Keratinocyte (primary cell): ENCODE data around the gene RHAG. TPM values are rescaled to one million over a fixed set of nuclear protein-coding genes. Genes with fewer than 3 reads are reported as not detected.
"Not testable (repeated sequence)": the region's sequence is repeated elsewhere in the genome, so short reads cannot be mapped to it uniquely, and the experiment has no call there.

Experiments used
- DNase-seq: peaks from one replicate; pipeline ENCODE4 v3.0.0-alpha.2; 2011; ENCODE audit warnings: low read depth, missing footprints, low spot score
- FAIRE-seq: peaks from 2 replicates; lab custom pipeline; 2011; peaks lifted over from hg19 to GRCh38; lab: Jason Lieb, UNC
- H2AFZ ChIP-seq: 2 replicates; pipeline ENCODE4 v1.6.0; 2012; ENCODE audit warnings: low read length, control low read depth, inconsistent platforms; ENCODE audit not compliant: control insufficient read depth
- H3K27ac ChIP-seq: 2 replicates; pipeline ENCODE4 v1.5.1; 2011; ENCODE audit warnings: low read length; ENCODE audit not compliant: control insufficient read depth, insufficient read depth
- H3K27me3 ChIP-seq: 3 replicates; pipeline ENCODE4 v1.6.0; 2011; ENCODE audit warnings: low read length; ENCODE audit not compliant: control insufficient read depth, insufficient read depth; ENCODE audit errors: extremely low read depth
- H3K36me3 ChIP-seq, 2 experiments: 2 replicates in 1 of 2; 3 replicates in 1 of 2; pipeline ENCODE4 v1.5.1; 2011; ENCODE audit warnings: low read length in 2 of 2, mild to moderate bottlenecking in 1 of 2; ENCODE audit not compliant: control insufficient read depth in 2 of 2, insufficient read depth in 2 of 2; ENCODE audit errors: extremely low read depth in 1 of 2
- H3K4me1 ChIP-seq: 3 replicates; pipeline ENCODE4 v1.5.1; 2011; ENCODE audit warnings: low read length; ENCODE audit not compliant: control insufficient read depth, insufficient read depth; ENCODE audit errors: extremely low read depth
- H3K4me2 ChIP-seq: 3 replicates; pipeline ENCODE4 v1.6.0; 2011; ENCODE audit warnings: low read depth, low read length; ENCODE audit not compliant: control insufficient read depth, insufficient read depth; ENCODE audit errors: extremely low read depth
- H3K4me3 ChIP-seq, 3 experiments: fragments of 200-600 bp in 1 of 3; sonication (generic) in 1 of 3; 2 replicates in 2 of 3; 3 replicates in 1 of 3; pipeline ENCODE4 v1.5.1; 2011 to 2016; ENCODE audit warnings: low read length in 3 of 3, mild to moderate bottlenecking in 3 of 3, control low read depth in 2 of 3, inconsistent platforms in 1 of 3, low read depth in 1 of 3, mixed read lengths in 1 of 3, mixed run types in 1 of 3, moderate library complexity in 1 of 3; ENCODE audit not compliant: control insufficient read depth in 2 of 3, insufficient read depth in 2 of 3; ENCODE audit errors: extremely low read depth in 1 of 3
- H3K79me2 ChIP-seq: 2 replicates; pipeline ENCODE4 v1.6.0; 2012; ENCODE audit warnings: low read length; ENCODE audit not compliant: control insufficient read depth, insufficient read depth
- H3K9ac ChIP-seq: 3 replicates; pipeline ENCODE4 v1.6.0; 2011; ENCODE audit warnings: low read length; ENCODE audit not compliant: control insufficient read depth, insufficient read depth; ENCODE audit errors: extremely low read depth
- H3K9me1 ChIP-seq: 3 replicates; pipeline ENCODE4 v1.6.0; 2011; ENCODE audit warnings: low read length; ENCODE audit not compliant: control insufficient read depth, insufficient read depth; ENCODE audit errors: extremely low read depth
- H3K9me3 ChIP-seq: 2 replicates; pipeline ENCODE4 v1.5.1; 2012; ENCODE audit warnings: low read depth, low read length; ENCODE audit not compliant: control insufficient read depth
- H4K20me1 ChIP-seq: 3 replicates; pipeline ENCODE4 v1.6.0; 2011; ENCODE audit warnings: low read length; ENCODE audit not compliant: control insufficient read depth, insufficient read depth; ENCODE audit errors: extremely low read depth
- EZH2 ChIP-seq: IDR thresholded peaks from one replicate; pipeline ENCODE4 v1.6.1; 2012; ENCODE audit warnings: inconsistent platforms, mild to moderate bottlenecking, low read length, moderate library complexity
- dilution Hi-C: fragments of 300-500 bp; cut with MboI; formaldehyde crosslinking; loops from one replicate; pipeline ENCODE4 v1.7.0; 2020; ENCODE audit warnings: low sequenced_read_pairs; ENCODE audit not compliant: extremely low pct_ligation_motif_present
- polyA plus RNA-seq, 5 experiments: library from polyadenylated mRNA; depleted of rRNA in 3 of 5; stranded (reverse) in 3 of 5; stranded (forward) in 1 of 5; unstranded in 1 of 5; fragments of >200 nt; gene quantifications; 1 replicate in 1 of 5; 2 replicates in 3 of 5; 3 replicates in 1 of 5; pipeline versions ENCODE4 v1.2.1 to v1.2.3, GENCODE V29; 2011 to 2012; ENCODE audit warnings: missing spikeins in 2 of 5, low read depth in 1 of 5, low replicate concordance in 1 of 5
- TF ChIP-seq, protein P1 (sequence below), 3 experiments: IDR thresholded peaks in 1 of 3; conservative IDR thresholded peaks in 1 of 3; optimal IDR thresholded peaks in 1 of 3; 2 replicates in 2 of 3; 3 replicates in 1 of 3; pipeline versions ENCODE3 to v1.5.1; 2011; ENCODE audit warnings: low read length in 3 of 3, mild to moderate bottlenecking in 3 of 3, moderate library complexity in 2 of 3, control low read depth in 1 of 3, inconsistent platforms in 1 of 3; ENCODE audit not compliant: insufficient read depth in 2 of 3; ENCODE audit errors: extremely low read depth in 1 of 3

Gene RHAG
- polyA plus RNA-seq, 1 donor (not counting 4 experiments of a cell fraction or from before 2014, with no cell fraction given) = not detected

- H4K20me1 ChIP-seq = no peaks in the 10 kb centered on the region
- no peaks in the 10 kb centered on the region for H3K27me3 ChIP-seq
- no peaks in the 10 kb centered on the region for H3K4me1 ChIP-seq
- TF ChIP-seq EZH2 = no peak
- TF ChIP-seq, protein P1, sequence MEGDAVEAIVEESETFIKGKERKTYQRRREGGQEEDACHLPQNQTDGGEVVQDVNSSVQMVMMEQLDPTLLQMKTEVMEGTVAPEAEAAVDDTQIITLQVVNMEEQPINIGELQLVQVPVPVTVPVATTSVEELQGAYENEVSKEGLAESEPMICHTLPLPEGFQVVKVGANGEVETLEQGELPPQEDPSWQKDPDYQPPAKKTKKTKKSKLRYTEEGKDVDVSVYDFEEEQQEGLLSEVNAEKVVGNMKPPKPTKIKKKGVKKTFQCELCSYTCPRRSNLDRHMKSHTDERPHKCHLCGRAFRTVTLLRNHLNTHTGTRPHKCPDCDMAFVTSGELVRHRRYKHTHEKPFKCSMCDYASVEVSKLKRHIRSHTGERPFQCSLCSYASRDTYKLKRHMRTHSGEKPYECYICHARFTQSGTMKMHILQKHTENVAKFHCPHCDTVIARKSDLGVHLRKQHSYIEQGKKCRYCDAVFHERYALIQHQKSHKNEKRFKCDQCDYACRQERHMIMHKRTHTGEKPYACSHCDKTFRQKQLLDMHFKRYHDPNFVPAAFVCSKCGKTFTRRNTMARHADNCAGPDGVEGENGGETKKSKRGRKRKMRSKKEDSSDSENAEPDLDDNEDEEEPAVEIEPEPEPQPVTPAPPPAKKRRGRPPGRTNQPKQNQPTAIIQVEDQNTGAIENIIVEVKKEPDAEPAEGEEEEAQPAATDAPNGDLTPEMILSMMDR (optimal IDR thresholded peaks at IDR 0.05 in 1 of 3, IDR thresholded peaks at IDR 0.05 in 1 of 3, conservative IDR thresholded peaks at IDR 0.05 in 1 of 3; ENCODE audit: extremely low read depth in 1 of 3, insufficient read depth in 2 of 3, low read length in 3 of 3) = no peak
- H3K4me2 ChIP-seq = no peak overlapping the region
- no peak overlapping the region for H3K9ac ChIP-seq
- H3K79me2 ChIP-seq = no peaks in the 10 kb centered on the region
- no peak overlapping the region for H2AFZ ChIP-seq
- no peaks in the 10 kb centered on the region for H3K36me3 ChIP-seq
- no peak for FAIRE-seq
- H3K9me3 ChIP-seq = no peaks in the 10 kb centered on the region
- no peak overlapping the region for H3K4me3 ChIP-seq
- dilution Hi-C loops = loop anchor here (25.0 kb wide), 2 partner anchors 204 to 429 kb away; no protein-coding TSS in a partner anchor
- no peak for DNase-seq
- no peak overlapping the region for H3K27ac ChIP-seq
- H3K9me1 ChIP-seq = no peaks in the 10 kb centered on the region
Measured at GRCh38 chr6:49633541-49633940, 3.1 kb downstream of the RHAG start.

DNA sequence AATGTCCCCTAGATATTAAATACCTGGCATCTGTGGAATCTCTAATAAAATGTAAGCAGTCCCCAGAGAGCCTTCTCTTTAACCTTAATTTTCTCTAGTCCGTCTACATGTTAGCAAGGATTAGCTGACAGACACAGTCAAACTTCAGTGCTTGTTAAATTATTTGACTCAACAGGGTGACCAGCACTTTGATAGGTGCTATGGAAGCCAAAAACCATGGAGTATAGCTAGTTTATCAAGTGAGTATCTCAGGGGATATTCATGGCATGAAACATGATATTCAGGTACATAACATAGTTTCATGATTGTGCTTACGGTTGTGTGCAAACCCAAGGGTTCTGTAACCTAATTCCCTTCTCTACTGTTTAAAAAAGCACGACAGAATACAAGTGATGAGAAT is 3.9 kb downstream of the RHAG start:
- no peak overlapping the region for H2AFZ ChIP-seq
- H3K4me2 ChIP-seq = no peak overlapping the region
- H3K4me1 ChIP-seq = no peaks in the 10 kb centered on the region
- dilution Hi-C loops = loop anchor here (25.0 kb wide), 2 partner anchors 205 to 430 kb away; no protein-coding TSS in a partner anchor
- no peaks in the 10 kb centered on the region for H3K79me2 ChIP-seq
- no peaks in the 10 kb centered on the region for H3K36me3 ChIP-seq
- H3K4me3 ChIP-seq = no peak overlapping the region
- no peaks in the 10 kb centered on the region for H3K9me3 ChIP-seq
- no peak overlapping the region for H3K27ac ChIP-seq
- no peak for FAIRE-seq
- no peak overlapping the region for H3K9ac ChIP-seq
- DNase-seq = no peak
- H4K20me1 ChIP-seq = no peaks in the 10 kb centered on the region
- H3K27me3 ChIP-seq = no peaks in the 10 kb centered on the region
- H3K9me1 ChIP-seq = no peaks in the 10 kb centered on the region
- TF ChIP-seq EZH2 = no peak
- TF ChIP-seq, protein P1 (optimal IDR thresholded peaks at IDR 0.05 in 1 of 3, IDR thresholded peaks at IDR 0.05 in 1 of 3, conservative IDR thresholded peaks at IDR 0.05 in 1 of 3; ENCODE audit: extremely low read depth in 1 of 3, insufficient read depth in 2 of 3, low read length in 3 of 3) = no peak

GRCh38 chr6:49629485-49630088 is 7.1 kb downstream of the RHAG start:
- not testable (repeated sequence) for H3K4me3 ChIP-seq, H3K36me3 ChIP-seq, H3K27me3 ChIP-seq, H3K9me1 ChIP-seq, H4K20me1 ChIP-seq, H3K4me1 ChIP-seq, H2AFZ ChIP-seq, H3K27ac ChIP-seq, H3K9ac ChIP-seq, H3K9me3 ChIP-seq, DNase-seq, H3K79me2 ChIP-seq, FAIRE-seq, H3K4me2 ChIP-seq
- dilution Hi-C loops = loop anchor here (25.0 kb wide), 2 partner anchors 208 to 433 kb away; no protein-coding TSS in a partner anchor
